NCI-H2029 (cell line): Measurements from ENCODE around the gene TXNDC17.
"Not testable (repeated sequence)": the region's sequence is repeated elsewhere in the genome, so short reads cannot be mapped to it uniquely, and the experiment has no call there.

Experiments used
- DNase-seq: peaks from one replicate; lab custom pipeline; 2025; lab: John Stamatoyannopoulos, UW

The TXNDC17 gene

DNA sequence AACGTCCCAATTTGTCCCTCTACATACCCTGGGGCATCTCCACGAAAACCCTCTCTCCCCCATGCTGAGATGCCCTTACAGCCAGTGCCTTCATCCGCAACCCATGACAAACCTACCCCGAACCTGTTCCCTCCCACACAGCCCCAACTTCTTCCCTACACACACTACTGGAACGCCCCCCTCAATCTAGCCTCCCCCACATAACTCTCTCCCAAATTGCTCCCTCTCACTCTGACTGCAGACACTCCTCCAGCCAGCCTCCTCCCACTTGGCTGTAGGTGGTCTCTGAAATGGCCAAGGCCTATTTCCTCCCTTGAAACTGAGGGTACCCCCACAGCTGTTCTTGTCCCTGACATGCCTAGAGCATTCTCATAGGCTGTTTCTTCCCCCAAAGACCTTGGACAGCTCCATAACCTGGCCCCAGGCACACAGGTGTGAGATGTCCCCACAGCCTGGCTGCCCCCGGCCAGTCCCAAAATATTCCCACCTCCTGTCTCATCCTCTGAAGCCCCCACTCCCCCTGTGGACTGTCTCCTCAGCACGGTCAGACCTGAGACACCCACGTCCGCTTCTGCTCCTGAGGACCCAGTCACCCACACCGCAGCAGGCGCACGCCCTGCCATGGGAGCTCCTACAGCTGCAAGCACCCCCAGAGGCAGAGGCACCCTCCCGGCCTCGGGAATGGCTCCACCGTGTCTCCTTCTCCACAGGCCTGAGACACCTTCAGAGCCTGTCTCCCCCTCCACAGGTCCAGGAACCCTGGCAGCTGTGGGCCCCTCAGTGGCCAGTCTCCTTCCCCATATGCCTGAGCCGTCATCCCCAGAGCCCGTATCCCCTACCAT, 4.0 kb upstream of the TXNDC17 start:
- DNase-seq = no peak

GRCh38 chr17:6637458-6637840, 3.4 kb upstream of the TXNDC17 start:
- no peak for DNase-seq

- no peak for DNase-seq
These were observed 2.6 kb upstream of the TXNDC17 start for GRCh38 chr17:6638046-6638908.

DNA sequence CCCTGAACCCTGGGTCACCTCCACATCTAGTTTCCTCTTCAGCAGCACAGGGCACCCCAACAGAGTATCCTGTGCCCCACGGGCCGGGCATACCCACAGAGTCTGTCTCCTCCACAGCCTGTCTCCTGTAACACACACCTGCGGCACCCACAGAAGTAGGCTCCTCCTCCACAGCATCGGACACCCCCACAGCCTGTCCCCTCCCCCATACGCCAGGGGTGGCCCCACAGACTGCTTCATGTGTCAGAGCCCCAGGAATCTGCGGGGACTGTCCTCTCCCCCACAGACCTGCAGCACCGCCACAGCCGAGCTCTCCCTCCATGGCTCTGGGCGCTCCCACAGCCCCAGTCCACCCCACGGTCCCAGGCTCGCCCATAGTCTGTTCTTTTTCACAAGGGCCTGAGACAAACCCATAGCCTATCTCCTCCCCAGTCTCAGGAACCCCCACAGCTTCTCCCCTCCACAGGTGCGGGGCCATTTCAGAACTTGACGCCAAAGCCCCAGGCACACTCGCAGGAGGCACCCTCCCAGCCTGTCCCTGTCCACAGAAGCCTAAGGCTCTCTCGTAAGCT, 1.8 kb upstream of the TXNDC17 start:
- DNase-seq = no peak

DNA sequence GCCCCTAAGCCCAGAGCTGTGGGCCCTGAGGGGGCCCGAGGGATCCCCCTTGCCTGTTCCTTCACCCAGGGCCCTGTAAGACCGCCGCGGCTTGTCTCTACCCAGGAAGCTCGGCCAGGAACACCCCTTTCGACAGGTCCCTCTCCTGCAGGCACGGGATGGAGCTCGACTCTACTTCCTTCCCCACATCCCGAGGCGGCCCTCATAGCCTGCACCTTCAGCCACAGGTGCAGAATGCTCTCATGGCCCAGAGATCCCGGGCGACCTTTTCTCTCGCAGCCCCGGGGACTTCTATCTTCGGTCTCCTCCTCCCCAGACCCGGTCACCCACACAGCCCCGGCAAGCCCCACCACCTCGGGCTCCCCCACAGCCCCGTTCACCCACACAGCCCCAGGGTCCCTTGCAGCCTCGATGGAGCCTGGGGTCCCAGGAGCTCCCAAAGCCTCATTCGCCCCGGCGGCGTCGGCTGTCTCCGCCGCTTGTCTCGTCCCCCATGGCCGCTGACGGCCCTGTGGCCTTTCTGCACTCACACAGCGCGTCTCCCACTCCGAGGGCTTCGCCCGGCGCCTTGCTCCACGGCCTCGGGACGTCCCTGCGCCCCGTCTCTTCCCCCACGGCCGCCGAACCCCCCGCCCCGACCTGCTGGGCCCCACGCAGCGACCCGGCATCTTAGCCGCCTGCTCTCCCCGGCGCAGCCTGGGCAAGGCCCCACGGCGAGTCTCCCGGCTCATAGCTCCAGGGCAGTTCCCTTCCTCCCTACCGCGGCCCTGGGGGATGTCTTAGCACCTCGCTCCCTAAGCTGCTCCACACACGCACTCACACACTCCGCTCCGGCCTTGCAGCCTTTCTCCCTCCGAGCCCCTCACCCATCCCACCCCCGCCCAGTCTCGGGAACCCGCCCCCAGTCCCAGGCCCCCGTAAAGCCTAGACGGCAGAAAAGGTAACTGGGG, 999 bp upstream of the TXNDC17 start:
- DNase-seq = no peak

GRCh38 chr17:6641247-6641863, 495 bp downstream of the TXNDC17 start:
- no peak for DNase-seq

DNA sequence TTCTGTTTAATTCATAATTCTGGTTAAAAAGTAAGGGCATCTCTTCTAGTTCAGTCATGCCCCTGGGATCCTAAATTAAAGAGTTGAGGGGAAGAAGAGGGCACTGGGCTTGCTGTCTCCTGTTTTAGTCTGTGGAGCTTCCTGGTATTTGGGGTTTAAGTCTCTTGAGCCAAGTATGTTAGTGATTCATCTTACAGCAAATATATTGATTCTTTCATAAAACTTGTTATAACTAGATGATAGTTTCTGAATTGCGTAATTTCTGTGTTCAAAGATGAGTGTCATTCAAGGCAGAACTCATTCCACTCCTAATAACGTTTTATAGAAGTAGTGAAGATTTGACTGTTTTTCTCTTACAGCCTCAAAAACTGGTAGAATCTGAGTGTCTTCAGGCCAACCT, 1.7 kb downstream of the TXNDC17 start:
- no peak for DNase-seq

DNA sequence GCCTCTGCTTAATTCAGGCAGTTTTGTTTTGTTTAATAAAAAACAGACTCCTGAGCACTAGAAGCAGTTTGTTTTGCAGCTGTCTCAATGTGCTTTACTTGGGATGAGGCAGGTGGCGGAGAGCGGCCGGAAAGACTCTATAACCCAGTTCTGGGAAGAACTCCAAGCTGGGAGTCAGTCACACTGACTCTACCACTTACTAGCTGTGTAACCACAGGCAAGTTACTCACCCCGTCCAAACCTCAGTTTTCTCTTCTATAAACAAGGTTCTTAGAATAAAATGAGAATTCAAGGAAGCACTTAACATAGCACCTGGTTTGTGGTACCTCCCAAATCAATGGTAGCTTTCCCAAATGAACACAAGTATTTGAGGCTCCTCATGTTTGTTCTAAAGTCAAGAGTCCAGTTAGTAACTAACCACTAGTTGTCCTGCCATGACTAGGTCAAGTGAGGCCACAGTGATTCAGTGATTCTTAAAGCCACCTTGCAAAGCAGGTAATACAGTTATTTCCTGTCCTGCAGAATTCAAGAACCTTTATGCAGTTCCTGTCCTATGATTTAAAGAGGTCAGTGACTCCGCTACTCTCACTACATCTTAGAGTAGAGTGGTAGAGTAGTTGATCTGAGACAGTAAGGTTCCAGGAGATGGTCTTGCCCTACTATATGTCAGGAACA, 2.7 kb downstream of the TXNDC17 start:
- DNase-seq = no peak

DNA sequence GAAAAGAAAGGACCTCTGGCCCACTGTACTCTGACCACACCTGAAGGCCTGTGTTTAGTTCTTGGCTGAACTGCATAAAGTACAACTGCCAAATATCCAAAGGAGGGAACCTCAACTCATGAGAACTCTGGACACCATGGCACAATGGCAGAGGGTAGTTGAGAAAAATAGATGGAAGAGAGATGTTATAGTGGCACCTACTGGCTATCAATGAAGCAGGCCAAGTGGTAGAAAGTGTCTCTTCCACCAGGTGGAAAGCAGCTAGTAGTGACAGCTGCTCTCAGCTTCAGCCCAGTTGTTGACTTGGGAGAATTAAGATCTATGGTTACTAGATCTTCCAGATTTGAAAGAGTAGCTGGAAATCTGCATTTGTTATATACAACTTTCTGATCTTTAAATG, 7.3 kb downstream of the TXNDC17 start:
- DNase-seq = no peak

GRCh38 chr17:6651354-6651918, 10.6 kb downstream of the TXNDC17 start, which contains the start of the genes C17orf100 and MED31:
Gene C17orf100, plus strand, starts transcription at chr17:6651762. Its CDS starts 152 bp downstream, at chr17:6651914.
Gene MED31, minus strand, starts transcription at chr17:6651605. Its CDS starts 77 bp downstream, at chr17:6651528.
- DNase-seq = peak; percentile 84

GRCh38 chr17:6651919-6652452, 11.1 kb downstream of the TXNDC17 start:
- DNase-seq = no peak

- DNase-seq = peak; percentile 32
These were observed 14.2 kb downstream of the TXNDC17 start for GRCh38 chr17:6654841-6655731.

- DNase-seq = not testable (repeated sequence)
These were observed 15.0 kb downstream of the TXNDC17 start for GRCh38 chr17:6655732-6656361.

DNA sequence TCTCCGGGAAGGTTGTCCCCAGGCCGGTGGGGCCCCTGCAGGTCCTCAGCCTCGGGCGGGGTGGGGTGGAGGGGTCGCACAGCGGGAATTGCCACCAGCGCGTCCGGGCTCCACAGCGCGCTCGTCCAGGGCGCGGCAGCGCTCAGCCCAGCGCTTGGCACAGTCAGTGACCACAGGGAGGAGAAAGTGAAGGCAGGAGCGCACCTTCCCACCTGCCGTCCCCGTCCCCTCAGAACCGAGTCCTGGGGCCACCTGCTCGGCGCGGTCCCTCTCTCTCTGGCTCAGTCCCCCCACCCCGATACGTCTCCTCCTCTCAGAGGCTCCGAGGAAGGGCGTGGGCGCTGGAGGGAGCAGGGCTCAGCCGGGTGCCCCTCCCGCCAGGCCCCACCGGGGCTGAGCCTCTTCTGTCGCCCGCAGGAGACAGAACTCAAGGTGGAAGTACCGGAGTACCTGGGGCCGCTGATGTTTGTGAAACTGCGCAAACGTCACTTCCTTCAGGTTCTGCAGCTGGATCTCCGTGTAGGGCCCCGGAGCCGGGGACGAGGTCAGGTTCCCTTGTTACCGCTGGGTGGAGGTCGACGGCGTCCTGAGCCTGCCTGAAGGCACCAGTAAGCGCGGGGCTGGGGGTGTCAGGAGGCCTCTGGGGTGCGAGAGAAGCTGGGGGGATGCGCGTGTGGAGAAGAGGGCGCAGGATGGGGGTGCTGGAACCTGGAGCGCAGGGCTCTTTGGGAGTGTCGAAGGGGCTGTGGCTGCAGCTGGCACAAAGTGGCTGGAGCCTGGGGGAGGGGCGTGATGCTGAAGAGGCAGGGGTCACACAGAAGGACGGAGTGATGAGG, 16.2 kb downstream of the TXNDC17 start:
- DNase-seq = not testable (repeated sequence)

GRCh38 chr17:6657633-6658287, 16.9 kb downstream of the TXNDC17 start:
- DNase-seq = no peak

DNA sequence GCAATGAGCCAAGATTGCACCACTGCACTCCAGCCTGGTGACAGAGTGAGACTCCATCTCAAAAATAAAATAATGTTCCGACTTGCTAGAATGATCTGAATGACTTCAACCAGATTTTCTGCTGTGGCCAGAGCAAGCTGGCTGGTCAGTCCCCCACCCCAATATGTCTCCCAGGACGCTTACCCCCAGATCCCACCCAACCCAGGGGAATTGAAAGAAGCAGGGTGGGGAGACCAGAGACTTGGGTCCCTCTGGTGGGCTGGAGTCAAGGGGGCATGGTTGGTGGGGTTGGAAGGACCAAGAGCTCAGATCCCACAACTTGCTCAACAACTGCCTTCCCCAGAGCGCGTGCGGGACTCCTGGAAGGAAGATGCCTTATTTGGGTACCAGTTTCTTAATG, 17.6 kb downstream of the TXNDC17 start:
- DNase-seq = not testable (repeated sequence)

DNA sequence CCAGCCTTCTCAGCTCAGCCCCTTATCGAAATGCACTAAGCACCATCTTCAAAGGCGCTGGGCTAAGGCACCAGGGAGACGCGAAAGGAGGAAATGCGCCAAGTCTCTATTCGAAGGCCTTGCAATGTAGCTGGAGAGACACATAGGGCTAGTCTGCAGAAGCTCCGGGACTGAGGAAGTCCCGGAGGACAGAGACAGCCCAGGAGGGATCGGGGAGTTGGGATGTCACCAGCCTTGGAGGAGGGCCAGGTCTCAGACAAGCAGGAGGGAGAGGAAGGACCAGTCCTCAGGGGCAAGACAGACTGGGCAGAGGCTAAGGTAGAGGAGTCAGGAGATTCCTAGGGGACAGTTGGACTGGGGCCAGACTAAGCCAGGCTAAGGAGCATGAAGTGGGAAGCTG, 19.2 kb downstream of the TXNDC17 start:
- DNase-seq = no peak
